Cardiac muscle cell (in vitro differentiated cells and primary cell): Measurements from ENCODE around the gene C2orf81. TPM values are rescaled to one million over a fixed set of nuclear protein-coding genes. Genes with fewer than 3 reads are reported as not detected.

ENCODE experiments used
- DNase-seq, 2 donors: peaks; one replicate each; pipeline versions ENCODE4 v3.0.0 to v3.0.0-alpha.2; 2010 to 2017; ENCODE audit warnings: low read depth in 1 of 2, low spot score in 1 of 2
- H3K27ac ChIP-seq: fragments of 200-600 bp; sonication (generic); 2 replicates; pipeline ENCODE4 v1.5.1; 2016
- H3K27me3 ChIP-seq: fragments of 200-600 bp; sonication (generic); 2 replicates; pipeline ENCODE4 v1.6.0; 2016; ENCODE audit warnings: control low read depth
- H3K36me3 ChIP-seq: fragments of 200-600 bp; sonication (generic); 2 replicates; pipeline ENCODE4 v1.5.1; 2016; ENCODE audit warnings: control low read depth
- H3K4me1 ChIP-seq: fragments of 200-600 bp; sonication (generic); 2 replicates; pipeline ENCODE4 v1.8.1; 2017; ENCODE audit warnings: low read depth, mild to moderate bottlenecking, mixed run types
- H3K4me3 ChIP-seq: fragments of 200-600 bp; sonication (generic); 2 replicates; pipeline ENCODE4 v1.5.1; 2016; ENCODE audit warnings: mild to moderate bottlenecking
- H3K9me3 ChIP-seq: fragments of 200-600 bp; sonication (generic); 2 replicates; pipeline ENCODE4 v1.5.1; 2017; ENCODE audit warnings: low read depth, mild to moderate bottlenecking, control low read depth
- polyA plus RNA-seq: library from polyadenylated mRNA; unstranded; fragments of >200 nt; fragmentation: Nextera tagmentation; extraction: Ambion mirVana; gene quantifications from 2 replicates; pipeline ENCODE4 v1.2.1, GENCODE V29; 2016
- total RNA-seq: library from RNA; depleted of rRNA; stranded (reverse); fragments of >200 nt; gene quantifications from 2 replicates; pipeline ENCODE4 v1.2.3, GENCODE V29; 2016
- TF ChIP-seq, protein P1 (sequence below): IDR thresholded peaks from 2 replicates; pipeline ENCODE4 v1.5.1; 2012; ENCODE audit warnings: low read depth, mild to moderate bottlenecking, low read length

C2orf81 gene
- total and polyA plus RNA-seq, 2 experiments from 2014 or later: 7.1 to 9.5 TPM

DNA sequence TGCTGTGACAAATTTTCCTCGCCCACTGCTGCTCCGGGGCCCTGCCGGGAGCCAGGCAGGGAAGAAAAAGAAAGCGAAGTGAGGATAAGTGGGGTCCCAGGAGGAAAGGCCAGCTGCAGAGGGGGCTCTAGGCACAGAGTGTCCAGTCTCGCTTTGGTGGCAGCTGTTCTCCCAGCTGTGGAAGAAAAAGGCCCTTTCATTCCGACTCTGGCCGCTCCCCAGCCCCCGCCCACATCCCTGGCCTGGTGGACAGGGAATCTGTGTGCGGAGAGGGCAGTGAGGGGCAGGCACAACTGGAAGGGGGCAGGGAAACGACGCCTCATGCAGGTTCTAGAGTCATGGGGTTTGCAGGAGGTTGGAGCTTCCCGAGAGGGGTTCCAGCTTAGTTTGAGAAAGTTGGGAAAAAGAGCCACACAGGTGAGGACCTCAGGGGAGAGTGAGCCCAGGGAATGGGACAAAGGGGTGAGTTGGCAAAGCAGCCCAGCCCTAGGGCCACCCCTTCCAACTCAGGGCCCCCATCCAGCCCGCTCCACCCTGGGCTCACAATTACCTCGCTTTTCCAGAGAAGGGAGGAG lies 18.5 kb upstream of the C2orf81 start:
- TF ChIP-seq, protein P1, sequence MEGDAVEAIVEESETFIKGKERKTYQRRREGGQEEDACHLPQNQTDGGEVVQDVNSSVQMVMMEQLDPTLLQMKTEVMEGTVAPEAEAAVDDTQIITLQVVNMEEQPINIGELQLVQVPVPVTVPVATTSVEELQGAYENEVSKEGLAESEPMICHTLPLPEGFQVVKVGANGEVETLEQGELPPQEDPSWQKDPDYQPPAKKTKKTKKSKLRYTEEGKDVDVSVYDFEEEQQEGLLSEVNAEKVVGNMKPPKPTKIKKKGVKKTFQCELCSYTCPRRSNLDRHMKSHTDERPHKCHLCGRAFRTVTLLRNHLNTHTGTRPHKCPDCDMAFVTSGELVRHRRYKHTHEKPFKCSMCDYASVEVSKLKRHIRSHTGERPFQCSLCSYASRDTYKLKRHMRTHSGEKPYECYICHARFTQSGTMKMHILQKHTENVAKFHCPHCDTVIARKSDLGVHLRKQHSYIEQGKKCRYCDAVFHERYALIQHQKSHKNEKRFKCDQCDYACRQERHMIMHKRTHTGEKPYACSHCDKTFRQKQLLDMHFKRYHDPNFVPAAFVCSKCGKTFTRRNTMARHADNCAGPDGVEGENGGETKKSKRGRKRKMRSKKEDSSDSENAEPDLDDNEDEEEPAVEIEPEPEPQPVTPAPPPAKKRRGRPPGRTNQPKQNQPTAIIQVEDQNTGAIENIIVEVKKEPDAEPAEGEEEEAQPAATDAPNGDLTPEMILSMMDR: no peak
- Histone ChIP-seq H3K9me3 (no peaks in the 10 kb centered on the region), H3K4me1 (peaks cover 14% of the 10 kb centered on the region), H3K27ac (peak overlapping the region; percentile 98), H3K27me3 (no peaks in the 10 kb centered on the region), H3K4me3 (peak overlapping the region; percentile 41), H3K36me3 (no peaks in the 10 kb centered on the region)
- DNase-seq: peak; percentile 50 to 79

DNA sequence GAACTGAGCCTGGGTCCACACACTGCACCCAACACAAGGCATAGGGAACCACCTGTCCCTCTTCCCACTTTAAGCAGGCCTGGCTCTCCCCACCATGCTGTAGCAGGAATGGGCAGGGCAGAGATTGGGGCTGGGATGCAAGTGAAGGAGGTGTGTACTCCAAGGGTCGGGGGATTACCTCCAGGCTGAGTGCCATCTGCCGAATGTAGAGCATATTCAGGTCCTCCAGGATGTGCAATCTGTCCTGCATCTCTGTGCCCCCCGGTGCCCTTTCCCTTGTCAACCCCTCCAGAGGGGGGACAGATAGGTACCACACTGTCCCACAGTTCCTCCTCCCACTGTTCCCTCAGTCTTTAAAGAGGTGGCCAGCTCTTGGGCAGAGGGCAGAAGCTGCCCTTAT lies 18.0 kb upstream of the C2orf81 start:
- Histone ChIP-seq H3K4me3 (peak overlapping the region; percentile 41), H3K4me1 (peaks cover 14% of the 10 kb centered on the region), H3K27ac (peak overlapping the region; percentile 98), H3K9me3 (no peaks in the 10 kb centered on the region), H3K36me3 (no peaks in the 10 kb centered on the region), H3K27me3 (no peaks in the 10 kb centered on the region)
- no peak for DNase-seq
- TF ChIP-seq, protein P1: no peak

DNA sequence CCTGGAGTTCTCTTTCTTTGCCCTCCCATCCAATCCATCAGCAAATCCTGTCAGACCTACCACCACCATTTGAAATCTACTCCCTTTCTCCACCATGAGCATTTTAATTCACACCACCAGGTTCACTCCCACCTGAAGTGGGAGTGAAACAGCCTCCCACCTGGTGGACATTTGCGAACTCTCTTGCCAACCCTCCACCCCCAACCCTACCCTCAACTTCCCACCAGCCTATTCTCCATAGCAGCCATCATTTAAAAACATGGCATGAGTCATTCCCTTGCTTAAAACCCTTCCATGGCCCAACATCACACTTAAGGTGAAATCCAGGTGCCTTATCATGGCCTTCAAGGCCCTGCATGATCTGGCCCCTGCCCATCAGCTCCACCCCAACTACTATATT lies 16.8 kb upstream of the C2orf81 start:
- Histone ChIP-seq H3K9me3 (no peaks in the 10 kb centered on the region), H3K4me1 (peaks cover 14% of the 10 kb centered on the region), H3K36me3 (no peaks in the 10 kb centered on the region), H3K4me3 (no peak overlapping the region), H3K27me3 (no peaks in the 10 kb centered on the region), H3K27ac (no peak overlapping the region)
- TF ChIP-seq, protein P1: no peak
- DNase-seq: no peak

DNA sequence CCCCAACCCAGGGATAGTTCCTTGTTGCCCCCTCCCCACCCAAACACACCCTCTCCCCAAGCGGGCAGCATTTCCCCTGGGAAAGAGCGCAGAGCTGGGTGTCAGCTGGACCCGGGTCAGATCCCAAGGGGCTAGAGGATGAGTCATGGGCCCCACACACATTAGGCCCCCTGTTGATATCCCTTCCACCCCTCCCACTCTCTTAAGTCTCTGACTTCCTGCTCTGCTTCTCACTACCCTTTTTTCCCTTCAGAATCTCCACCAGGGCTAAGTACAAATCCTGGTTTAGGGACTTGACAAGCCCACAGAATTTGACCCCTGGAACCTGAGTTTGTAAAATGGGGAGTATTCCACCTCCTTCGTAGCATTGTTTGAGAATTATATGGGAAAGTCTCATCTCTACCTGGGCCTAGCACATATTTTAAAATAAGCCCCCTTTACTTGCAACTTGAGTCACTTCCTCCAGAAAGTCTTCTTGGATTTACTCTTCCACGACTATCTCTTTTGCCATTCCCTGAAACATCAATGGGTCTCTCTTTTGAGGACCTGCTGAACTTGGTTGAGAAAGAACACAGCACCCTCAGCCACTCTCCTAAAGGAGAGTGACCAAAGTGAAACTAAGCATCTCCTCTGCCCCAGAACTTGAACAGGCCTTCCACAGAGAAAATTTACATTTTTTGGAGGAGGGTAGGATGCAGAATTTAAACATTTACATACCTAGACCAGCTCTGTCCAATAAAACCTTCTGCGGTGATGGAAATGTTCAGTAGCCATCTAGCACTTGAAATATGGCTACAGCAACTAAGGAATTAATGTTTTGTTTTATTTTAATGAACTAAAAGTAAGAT lies 15.7 kb upstream of the C2orf81 start:
- TF ChIP-seq, protein P1: no peak
- Histone ChIP-seq H3K4me1 (peaks cover 14% of the 10 kb centered on the region), H3K9me3 (no peaks in the 10 kb centered on the region), H3K36me3 (peaks cover 3% of the 10 kb centered on the region), H3K4me3 (no peak overlapping the region), H3K27me3 (no peaks in the 10 kb centered on the region), H3K27ac (no peak overlapping the region)
- peak in 1 of 2 donors; percentile 47 for DNase-seq

DNA sequence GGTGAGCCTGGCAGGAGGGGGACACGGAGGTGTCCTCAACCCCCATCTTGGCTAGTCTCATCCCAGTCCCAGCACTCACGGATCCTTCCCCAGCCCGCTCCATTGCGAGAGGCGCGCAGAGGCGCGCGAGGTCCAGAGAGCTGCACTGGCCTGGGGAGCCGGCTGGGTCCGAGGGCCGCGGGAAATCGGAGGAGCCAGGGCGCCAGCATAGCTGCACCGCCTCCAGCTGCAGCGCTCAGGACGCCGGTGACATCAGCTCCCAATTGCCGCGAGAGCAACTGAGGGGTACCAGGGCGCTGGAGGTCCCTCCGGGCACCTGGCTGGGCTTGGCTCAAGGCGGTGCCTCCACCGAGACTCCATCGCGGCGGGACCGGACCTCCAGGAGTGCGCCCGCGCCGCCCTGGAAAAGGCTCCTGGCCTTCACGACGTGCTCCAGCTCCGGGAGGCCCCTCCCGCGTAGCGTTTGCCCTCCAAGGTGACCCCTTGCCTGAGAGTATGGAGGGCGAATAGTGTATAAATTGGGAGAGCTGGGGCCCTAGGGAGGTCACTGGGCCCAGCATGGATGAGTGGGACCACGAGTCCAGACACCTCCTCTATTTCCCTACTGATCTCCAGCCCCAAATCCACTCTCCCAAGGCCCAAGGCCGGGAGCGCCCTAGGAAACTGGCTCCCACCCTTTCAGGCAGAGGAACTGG lies 14.8 kb upstream of the C2orf81 start:
- TF ChIP-seq, protein P1: no peak
- Histone ChIP-seq H3K4me3 (no peak overlapping the region), H3K9me3 (no peaks in the 10 kb centered on the region), H3K27ac (no peak overlapping the region), H3K36me3 (peaks cover 11% of the 10 kb centered on the region), H3K4me1 (peaks cover 14% of the 10 kb centered on the region), H3K27me3 (no peaks in the 10 kb centered on the region)
- DNase-seq: no peak
